Activated naive CD4-positive, alpha-beta T cell treated with anti-CD3 and anti-CD28 coated beads for 36 hours (primary cell): Measurements from ENCODE around the gene DOCK1. TPM values are rescaled to one million over a fixed set of nuclear protein-coding genes. Genes with fewer than 3 reads are reported as not detected.

ENCODE experiments used
- CTCF ChIA-PET: fragments of 350-600 bp; sonication (Branson Sonifier 250); formaldehyde crosslinking; loops from one replicate; lab custom pipeline; 2021; ENCODE audit warnings: antibody characterized with exemption; lab: Charles Lee
- DNase-seq: peaks from one replicate; pipeline ENCODE4 v3.0.0-alpha.2; 2020
- H3K27ac Mint-ChIP-seq: one replicate; pipeline ENCODE4 v1.8.0; 2021; ENCODE audit warnings: mild to moderate bottlenecking, mixed read lengths
- H3K27me3 Mint-ChIP-seq: one replicate; pipeline ENCODE4 v1.8.0; 2021; ENCODE audit warnings: low read depth, mixed read lengths
- H3K36me3 Mint-ChIP-seq: one replicate; pipeline ENCODE4 v1.8.0; 2021; ENCODE audit warnings: low read depth, mixed read lengths
- H3K4me1 Mint-ChIP-seq: one replicate; pipeline ENCODE4 v1.8.0; 2021; ENCODE audit warnings: low read depth, mixed read lengths
- H3K4me3 Mint-ChIP-seq: one replicate; pipeline ENCODE4 v1.8.0; 2021; ENCODE audit warnings: mild to moderate bottlenecking, moderate library complexity, mixed read lengths
- H3K9me3 Mint-ChIP-seq: one replicate; pipeline ENCODE4 v1.8.0; 2021; ENCODE audit warnings: mixed read lengths
- intact Hi-C: fragments of 100-400 bp; cut with micrococcal nuclease; formaldehyde crosslinking; loops from one replicate; pipeline ENCODE4 v1.15.1; 2023
- total RNA-seq, 2 experiments: library from RNA; stranded (reverse); gene quantifications; one replicate each; pipeline ENCODE4 v1.2.3, GENCODE V29; 2021

DOCK1 gene
- total RNA-seq, 2 experiments from 2014 or later: 0.49 to 0.72 TPM

- no peak overlapping the region for H3K4me3 Mint-ChIP-seq
- no peaks in the 10 kb centered on the region for H3K36me3 Mint-ChIP-seq
- no peak overlapping the region for H3K27ac Mint-ChIP-seq
- H3K27me3 Mint-ChIP-seq: peaks cover 2% of the 10 kb centered on the region
- no peaks in the 10 kb centered on the region for H3K9me3 Mint-ChIP-seq
- intact Hi-C loops: no loop called here
- no peak for DNase-seq
- CTCF ChIA-PET: no interaction called here
- H3K4me1 Mint-ChIP-seq: no peaks in the 10 kb centered on the region
Measured at GRCh38 chr10:127320176-127320575, 414.9 kb downstream of the DOCK1 start.

GRCh38 chr10:127322286-127322685 lies 417.1 kb downstream of the DOCK1 start:
- no peak overlapping the region for H3K27ac Mint-ChIP-seq
- intact Hi-C loops: no loop called here
- no peaks in the 10 kb centered on the region for H3K4me1 Mint-ChIP-seq
- H3K4me3 Mint-ChIP-seq: no peak overlapping the region
- DNase-seq: no peak
- CTCF ChIA-PET: no interaction called here
- H3K27me3 Mint-ChIP-seq: peaks cover 2% of the 10 kb centered on the region
- H3K36me3 Mint-ChIP-seq: no peaks in the 10 kb centered on the region
- H3K9me3 Mint-ChIP-seq: no peaks in the 10 kb centered on the region

- CTCF ChIA-PET: no interaction called here
- H3K27ac Mint-ChIP-seq: no peak overlapping the region
Measured at GRCh38 chr10:127325506-127325905, 420.3 kb downstream of the DOCK1 start.

GRCh38 chr10:127326883-127327282 lies 421.7 kb downstream of the DOCK1 start:
- intact Hi-C loops: no loop called here
- DNase-seq: no peak
- H3K27ac Mint-ChIP-seq: no peak overlapping the region
- no peaks in the 10 kb centered on the region for H3K9me3 Mint-ChIP-seq
- CTCF ChIA-PET: interaction anchor here (0.9 kb wide), 1 partner anchor 11 kb away, joined by 3 read pairs; no protein-coding TSS in a partner anchor
- no peak overlapping the region for H3K4me3 Mint-ChIP-seq
- no peaks in the 10 kb centered on the region for H3K4me1 Mint-ChIP-seq
- H3K36me3 Mint-ChIP-seq: no peaks in the 10 kb centered on the region
- peaks cover 4% of the 10 kb centered on the region for H3K27me3 Mint-ChIP-seq

More at GRCh38 chr10:127325506-127325905, 420.3 kb downstream of the DOCK1 start:
- no peaks in the 10 kb centered on the region for H3K4me1 Mint-ChIP-seq
- no peaks in the 10 kb centered on the region for H3K9me3 Mint-ChIP-seq
- peaks cover 6% of the 10 kb centered on the region for H3K27me3 Mint-ChIP-seq
- H3K36me3 Mint-ChIP-seq: no peaks in the 10 kb centered on the region
- DNase-seq: no peak
- intact Hi-C loops: no loop called here
- no peak overlapping the region for H3K4me3 Mint-ChIP-seq

GRCh38 chr10:127331696-127332095 lies 426.5 kb downstream of the DOCK1 start:
- CTCF ChIA-PET: no interaction called here
- H3K4me1 Mint-ChIP-seq: peaks cover 10% of the 10 kb centered on the region
- no peak overlapping the region for H3K4me3 Mint-ChIP-seq
- intact Hi-C loops: no loop called here
- H3K36me3 Mint-ChIP-seq: no peaks in the 10 kb centered on the region
- H3K9me3 Mint-ChIP-seq: no peaks in the 10 kb centered on the region
- no peak overlapping the region for H3K27ac Mint-ChIP-seq
- DNase-seq: no peak
- H3K27me3 Mint-ChIP-seq: peaks cover 12% of the 10 kb centered on the region

- H3K27ac Mint-ChIP-seq: no peak overlapping the region
- H3K36me3 Mint-ChIP-seq: no peaks in the 10 kb centered on the region
- CTCF ChIA-PET: no interaction called here
- H3K4me3 Mint-ChIP-seq: no peak overlapping the region
- no peak for DNase-seq
- H3K9me3 Mint-ChIP-seq: no peaks in the 10 kb centered on the region
- H3K27me3 Mint-ChIP-seq: peaks cover 12% of the 10 kb centered on the region
- peaks cover 10% of the 10 kb centered on the region for H3K4me1 Mint-ChIP-seq
- intact Hi-C loops: no loop called here
Measured at GRCh38 chr10:127332631-127333030, 427.4 kb downstream of the DOCK1 start.

- no peaks in the 10 kb centered on the region for H3K36me3 Mint-ChIP-seq
- CTCF ChIA-PET: interaction anchor here (0.9 kb wide), 1 partner anchor 11 kb away, joined by 3 read pairs; no protein-coding TSS in a partner anchor
- no peak overlapping the region for H3K4me3 Mint-ChIP-seq
- H3K4me1 Mint-ChIP-seq: peaks cover 10% of the 10 kb centered on the region
- peaks cover 2% of the 10 kb centered on the region for H3K27me3 Mint-ChIP-seq
- intact Hi-C loops: no loop called here
- no peak overlapping the region for H3K27ac Mint-ChIP-seq
- no peaks in the 10 kb centered on the region for H3K9me3 Mint-ChIP-seq
- DNase-seq: no peak
Measured at GRCh38 chr10:127337801-127338200, 432.6 kb downstream of the DOCK1 start.

GRCh38 chr10:127338399-127339110 lies 433.3 kb downstream of the DOCK1 start:
- intact Hi-C loops: no loop called here
- CTCF ChIA-PET: no interaction called here
- no peaks in the 10 kb centered on the region for H3K9me3 Mint-ChIP-seq
- H3K27ac Mint-ChIP-seq: no peak overlapping the region
- peaks cover 8% of the 10 kb centered on the region for H3K4me1 Mint-ChIP-seq
- DNase-seq: no peak
- no peaks in the 10 kb centered on the region for H3K36me3 Mint-ChIP-seq
- H3K4me3 Mint-ChIP-seq: no peak overlapping the region
- H3K27me3 Mint-ChIP-seq: peaks cover 2% of the 10 kb centered on the region

- no peak for DNase-seq
- intact Hi-C loops: no loop called here
- Mint-ChIP-seq H3K9me3 (no peaks in the 10 kb centered on the region), H3K27ac (no peak overlapping the region), H3K4me1 (no peaks in the 10 kb centered on the region), H3K36me3 (no peaks in the 10 kb centered on the region), H3K27me3 (no peaks in the 10 kb centered on the region), H3K4me3 (no peak overlapping the region)
- CTCF ChIA-PET: no interaction called here
Measured at GRCh38 chr10:127343821-127344220, 438.6 kb downstream of the DOCK1 start.

- Mint-ChIP-seq H3K36me3 (no peaks in the 10 kb centered on the region), H3K9me3 (no peaks in the 10 kb centered on the region), H3K4me1 (no peaks in the 10 kb centered on the region), H3K27ac (no peak overlapping the region), H3K4me3 (no peak overlapping the region), H3K27me3 (no peaks in the 10 kb centered on the region)
- intact Hi-C loops: no loop called here
- DNase-seq: no peak
- CTCF ChIA-PET: no interaction called here
Measured at GRCh38 chr10:127344346-127344745, 439.1 kb downstream of the DOCK1 start.

GRCh38 chr10:127345231-127345965 lies 440.2 kb downstream of the DOCK1 start:
- H3K36me3 Mint-ChIP-seq: no peaks in the 10 kb centered on the region
- CTCF ChIA-PET: no interaction called here
- H3K4me3 Mint-ChIP-seq: no peak overlapping the region
- intact Hi-C loops: no loop called here
- no peak overlapping the region for H3K27ac Mint-ChIP-seq
- H3K4me1 Mint-ChIP-seq: no peaks in the 10 kb centered on the region
- DNase-seq: no peak
- no peaks in the 10 kb centered on the region for H3K9me3 Mint-ChIP-seq
- no peaks in the 10 kb centered on the region for H3K27me3 Mint-ChIP-seq

GRCh38 chr10:127346604-127347003 lies 441.4 kb downstream of the DOCK1 start:
- Mint-ChIP-seq H3K4me1 (no peaks in the 10 kb centered on the region), H3K9me3 (no peaks in the 10 kb centered on the region), H3K27me3 (no peaks in the 10 kb centered on the region), H3K4me3 (no peak overlapping the region), H3K27ac (no peak overlapping the region), H3K36me3 (no peaks in the 10 kb centered on the region)
- DNase-seq: peak; percentile 32
- CTCF ChIA-PET: no interaction called here
- intact Hi-C loops: no loop called here
